ENCODE results near the gene PTPRN2. TPM values are rescaled to one million over a fixed set of nuclear protein-coding genes. Genes with fewer than 3 reads are reported as not detected.

Gene PTPRN2
- total RNA-seq, 5 donors from 2014 or later (not counting 1 experiment from before 2014, with no cell fraction given): 0.60 to 1.7 (median 0.82) TPM

DNA sequence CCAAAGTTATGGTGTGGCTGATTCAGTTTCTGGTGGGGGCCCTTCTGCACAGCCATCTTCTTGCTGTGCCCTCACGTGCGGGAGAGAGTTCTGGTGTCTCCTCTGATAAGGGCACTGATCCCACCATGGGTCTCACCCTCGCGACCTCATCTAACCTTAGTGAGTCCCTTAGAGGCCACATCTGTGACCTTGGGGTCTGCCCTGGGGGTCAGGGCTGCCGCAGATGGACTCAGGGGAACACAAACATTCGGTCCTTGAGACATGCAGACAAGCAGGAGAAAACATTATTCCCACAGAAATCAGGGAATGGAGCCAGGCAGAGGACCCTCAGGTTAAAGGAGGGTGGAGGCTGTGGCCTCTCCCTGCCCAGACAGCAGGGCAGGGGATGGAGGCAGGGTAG, 1072.9 kb downstream of the PTPRN2 start:
- no peak overlapping the region for H3K27ac ChIP-seq (ENCODE audit: low read length)
- CTCF ChIA-PET: no interaction called here
- H3K4me1 ChIP-seq (ENCODE audit: control insufficient read depth in 1 of 2, extremely low read depth in 1 of 2, insufficient read depth in 2 of 2, low read length in 2 of 2): no peaks in the 10 kb centered on the region
- peaks cover 0 to 34% of the 10 kb centered on the region in 2 experiments for H3K27me3 ChIP-seq (replicated peaks in 1 of 2; ENCODE audit: control insufficient read depth in 2 of 2, extremely low read depth in 1 of 2, insufficient read depth in 2 of 2, low read length in 1 of 2)
- no peaks in the 10 kb centered on the region for H3K36me3 ChIP-seq (ENCODE audit: control insufficient read depth in 2 of 2, extremely low read depth in 1 of 2, insufficient read depth in 1 of 2, low read length in 1 of 2)
- H3K4me3 ChIP-seq (ENCODE audit: control insufficient read depth in 1 of 2, extremely low read depth in 1 of 2, low read length in 1 of 2): no peak overlapping the region
- 91% methylated on average over 5 of the region's 6 CpGs for WGBS (ENCODE audit: insufficient coverage)
- peak in 2 of 35 experiments; percentile 4 to 11 for DNase-seq
- no peak for ATAC-seq (replicated peaks in 1 of 4)
- no peaks in the 10 kb centered on the region for H3K9me3 ChIP-seq
- Mint-ChIP-seq H3K9me3 (peaks cover 0 to 3% (median 0%) of the 10 kb centered on the region in 3 donors), H3K27me3 (peaks cover 0 to 8% of the 10 kb centered on the region in 2 donors), H3K4me1 (peaks cover 0 to 4% (median 0%) of the 10 kb centered on the region in 3 donors), H3K27ac (no peak overlapping the region), H3K4me3 (no peak overlapping the region), H3K36me3 (no peaks in the 10 kb centered on the region)
- POLR2A ChIA-PET: no interaction called here

DNA sequence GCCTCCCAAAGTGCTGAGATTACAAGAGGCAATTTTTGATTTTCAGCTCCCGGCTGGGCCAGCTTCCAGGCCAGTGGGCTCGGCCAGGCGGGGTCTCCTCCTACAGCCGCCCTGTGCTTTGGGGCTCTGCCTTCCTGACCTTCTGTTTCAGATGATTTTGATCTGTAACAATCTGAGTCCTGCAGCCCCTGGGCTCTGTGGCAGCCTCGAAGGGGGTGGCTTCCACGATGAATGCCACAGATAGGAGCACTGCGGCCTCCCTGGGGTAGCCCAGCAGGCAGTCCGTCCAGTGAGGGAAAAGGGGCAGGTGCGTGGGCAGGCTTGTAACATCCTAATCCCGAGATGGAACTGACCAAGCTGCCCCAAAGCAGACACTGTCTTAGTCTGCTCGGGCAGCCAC, 1073.3 kb downstream of the PTPRN2 start:
- ChIA-PET POLR2A (no interaction called here), CTCF (no interaction called here)
- Mint-ChIP-seq H3K27ac (peak overlapping the region in 1 of 2 donors; percentile 6), H3K27me3 (peaks cover 0 to 9% of the 10 kb centered on the region in 2 donors), H3K9me3 (peaks cover 0 to 3% (median 0%) of the 10 kb centered on the region in 3 donors), H3K36me3 (no peaks in the 10 kb centered on the region), H3K4me3 (no peak overlapping the region), H3K4me1 (peaks cover 0 to 4% (median 0%) of the 10 kb centered on the region in 3 donors)
- WGBS (ENCODE audit: insufficient coverage): 85% methylated on average over 11 of the region's 11 CpGs
- DNase-seq (peak in 1 of 35 experiments; percentile 3), ATAC-seq (replicated peaks in 1 of 4) (no peak)
- no peaks in the 10 kb centered on the region for H3K36me3 ChIP-seq (ENCODE audit: control insufficient read depth in 2 of 2, extremely low read depth in 1 of 2, insufficient read depth in 1 of 2, low read length in 1 of 2)
- H3K27ac ChIP-seq (ENCODE audit: low read length): no peak overlapping the region
- H3K4me3 ChIP-seq (ENCODE audit: control insufficient read depth in 1 of 2, extremely low read depth in 1 of 2, low read length in 1 of 2): no peak overlapping the region
- no peaks in the 10 kb centered on the region for H3K9me3 ChIP-seq
- no peaks in the 10 kb centered on the region for H3K4me1 ChIP-seq (ENCODE audit: control insufficient read depth in 1 of 2, extremely low read depth in 1 of 2, insufficient read depth in 2 of 2, low read length in 2 of 2)
- peaks cover 0 to 32% of the 10 kb centered on the region in 2 experiments for H3K27me3 ChIP-seq (replicated peaks in 1 of 2; ENCODE audit: control insufficient read depth in 2 of 2, extremely low read depth in 1 of 2, insufficient read depth in 2 of 2, low read length in 1 of 2)

DNA sequence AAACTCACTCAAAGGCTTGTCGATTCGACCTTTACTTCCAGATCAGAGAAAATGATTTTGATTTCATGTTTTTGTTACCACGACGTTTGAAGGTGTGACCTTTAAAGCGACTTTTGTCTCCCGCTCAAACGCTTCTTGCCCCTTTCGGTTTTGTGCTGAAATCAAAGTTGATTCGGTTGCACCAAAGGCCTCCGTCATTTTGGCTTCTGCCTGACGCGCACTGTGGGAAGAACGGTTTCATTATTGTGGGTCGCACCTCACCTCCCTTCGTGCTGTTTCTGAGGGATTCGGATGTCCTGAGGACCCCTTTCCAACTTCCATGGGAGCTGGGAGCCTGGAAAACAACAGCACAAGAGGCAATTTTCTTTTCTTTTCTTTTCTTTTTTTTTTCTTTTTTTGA, 1073.9 kb downstream of the PTPRN2 start:
- no peaks in the 10 kb centered on the region for H3K9me3 ChIP-seq
- no peaks in the 10 kb centered on the region for H3K36me3 ChIP-seq (ENCODE audit: control insufficient read depth in 2 of 2, extremely low read depth in 1 of 2, insufficient read depth in 1 of 2, low read length in 1 of 2)
- H3K36me3 Mint-ChIP-seq: no peaks in the 10 kb centered on the region
- H3K27ac Mint-ChIP-seq: peak overlapping the region in 1 of 2 donors; percentile 61
- no peak overlapping the region for H3K4me3 ChIP-seq (ENCODE audit: control insufficient read depth in 1 of 2, extremely low read depth in 1 of 2, low read length in 1 of 2)
- ChIA-PET POLR2A (no interaction called here), CTCF (no interaction called here)
- peaks cover 0 to 36% of the 10 kb centered on the region in 2 experiments for H3K27me3 ChIP-seq (replicated peaks in 1 of 2; ENCODE audit: control insufficient read depth in 2 of 2, extremely low read depth in 1 of 2, insufficient read depth in 2 of 2, low read length in 1 of 2)
- H3K4me3 Mint-ChIP-seq: peak overlapping the region; percentile 43 to 50 (median 49)
- 81% methylated on average over 14 of the region's 16 CpGs for WGBS (ENCODE audit: insufficient coverage)
- no peak overlapping the region for H3K27ac ChIP-seq (ENCODE audit: low read length)
- H3K27me3 Mint-ChIP-seq: peaks cover 0 to 9% of the 10 kb centered on the region in 2 donors
- H3K9me3 Mint-ChIP-seq: peaks cover 0 to 3% (median 0%) of the 10 kb centered on the region in 3 donors
- ATAC-seq (replicated peaks in 1 of 4): peak in 1 of 4 experiments; percentile 60
- H3K4me1 ChIP-seq (ENCODE audit: control insufficient read depth in 1 of 2, extremely low read depth in 1 of 2, insufficient read depth in 2 of 2, low read length in 2 of 2): no peaks in the 10 kb centered on the region
- peak in 4 of 35 experiments; percentile 5 to 20 (median 6) for DNase-seq
- H3K4me1 Mint-ChIP-seq: peaks cover 0 to 4% (median 0%) of the 10 kb centered on the region in 3 donors

DNA sequence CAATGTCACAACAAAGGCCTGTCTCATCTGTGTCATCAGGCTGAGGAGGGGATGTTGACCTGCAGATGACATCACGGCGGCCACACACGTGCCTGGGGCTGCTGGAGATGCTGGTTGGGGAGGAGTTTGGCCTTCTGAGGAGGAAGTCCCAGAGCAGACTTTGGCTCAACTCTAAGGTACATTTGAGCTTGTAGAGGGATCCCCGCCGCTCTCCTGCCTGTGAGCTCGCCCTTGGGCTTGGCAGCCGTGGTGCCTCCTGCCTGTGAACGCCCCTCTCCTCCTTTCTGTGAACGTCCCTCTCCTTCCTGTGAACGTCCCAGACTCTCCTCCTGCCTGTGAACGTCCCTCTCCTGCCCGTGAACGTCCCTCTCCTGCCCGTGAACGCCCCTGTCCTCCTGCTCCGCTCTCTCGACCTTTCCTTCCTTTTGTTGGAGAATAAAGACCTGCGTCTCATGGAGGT, 1074.4 kb downstream of the PTPRN2 start:
- DNase-seq (peak in 2 of 35 experiments; percentile 5 to 12), ATAC-seq (replicated peaks in 1 of 4) (peak in 1 of 4 experiments; percentile 14)
- ChIA-PET CTCF (no interaction called here), POLR2A (no interaction called here)
- Mint-ChIP-seq H3K4me1 (peaks cover 0 to 4% (median 0%) of the 10 kb centered on the region in 3 donors), H3K4me3 (peak overlapping the region; percentile 9 to 49 (median 43)), H3K36me3 (no peaks in the 10 kb centered on the region), H3K27me3 (peaks cover 0 to 9% of the 10 kb centered on the region in 2 donors), H3K9me3 (peaks cover 0 to 3% (median 0%) of the 10 kb centered on the region in 3 donors), H3K27ac (peak overlapping the region; percentile 28 to 61)
- Histone ChIP-seq H3K36me3 (ENCODE audit: control insufficient read depth in 2 of 2, extremely low read depth in 1 of 2, insufficient read depth in 1 of 2, low read length in 1 of 2) (no peaks in the 10 kb centered on the region), H3K27me3 (replicated peaks in 1 of 2; ENCODE audit: control insufficient read depth in 2 of 2, extremely low read depth in 1 of 2, insufficient read depth in 2 of 2, low read length in 1 of 2) (peaks cover 0 to 40% of the 10 kb centered on the region in 2 experiments), H3K27ac (ENCODE audit: low read length) (no peak overlapping the region), H3K4me1 (ENCODE audit: control insufficient read depth in 1 of 2, extremely low read depth in 1 of 2, insufficient read depth in 2 of 2, low read length in 2 of 2) (no peaks in the 10 kb centered on the region), H3K9me3 (no peaks in the 10 kb centered on the region), H3K4me3 (ENCODE audit: control insufficient read depth in 1 of 2, extremely low read depth in 1 of 2, low read length in 1 of 2) (no peak overlapping the region)
- WGBS (ENCODE audit: insufficient coverage): 56% methylated on average over 14 of the region's 18 CpGs

DNA sequence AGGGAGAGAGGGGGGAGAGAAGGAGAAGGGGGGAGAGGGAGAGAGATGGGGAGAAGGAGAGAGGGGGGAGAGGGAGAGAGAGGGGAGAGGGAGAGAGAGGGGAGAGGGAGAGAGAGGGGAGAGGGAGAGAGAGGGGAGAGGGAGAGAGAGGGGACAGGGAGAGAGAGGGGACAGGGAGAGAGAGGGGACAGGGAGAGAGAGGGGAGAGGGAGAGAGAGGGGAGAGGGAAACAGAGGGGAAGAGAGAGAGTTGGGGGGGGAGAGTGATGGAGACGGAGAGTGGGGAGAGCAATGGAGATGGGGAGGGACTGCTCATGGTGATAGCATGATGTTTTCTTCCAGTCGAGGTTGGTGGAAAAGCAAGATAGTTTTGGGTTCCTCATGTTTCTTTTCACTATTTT, 1078.4 kb downstream of the PTPRN2 start:
- Mint-ChIP-seq H3K4me1 (peaks cover 0 to 7% (median 3%) of the 10 kb centered on the region in 3 donors), H3K9me3 (peaks cover 0 to 16% (median 5%) of the 10 kb centered on the region in 3 donors), H3K4me3 (no peak overlapping the region), H3K27ac (no peak overlapping the region), H3K36me3 (peaks cover 3% of the 10 kb centered on the region), H3K27me3 (peaks cover 11 to 17% of the 10 kb centered on the region in 2 donors)
- no peak for ATAC-seq (replicated peaks in 1 of 4)
- H3K27me3 ChIP-seq (replicated peaks in 1 of 2; ENCODE audit: control insufficient read depth in 2 of 2, extremely low read depth in 1 of 2, insufficient read depth in 2 of 2, low read length in 1 of 2): peaks cover 0 to 27% of the 10 kb centered on the region in 2 experiments
- ChIA-PET POLR2A (no interaction called here), CTCF (no interaction called here)
- H3K4me3 ChIP-seq (ENCODE audit: control insufficient read depth in 1 of 2, extremely low read depth in 1 of 2, low read length in 1 of 2): no peak overlapping the region
- no peaks in the 10 kb centered on the region for H3K4me1 ChIP-seq (ENCODE audit: control insufficient read depth in 1 of 2, extremely low read depth in 1 of 2, insufficient read depth in 2 of 2, low read length in 2 of 2)
- H3K27ac ChIP-seq (ENCODE audit: low read length): no peak overlapping the region
- no peak for DNase-seq
- whole genome bisulfite sequencing (ENCODE audit: insufficient coverage): 80% methylated on average over 1 of the region's 2 CpGs
- H3K9me3 ChIP-seq: no peaks in the 10 kb centered on the region
- H3K36me3 ChIP-seq (ENCODE audit: control insufficient read depth in 2 of 2, extremely low read depth in 1 of 2, insufficient read depth in 1 of 2, low read length in 1 of 2): no peaks in the 10 kb centered on the region

DNA sequence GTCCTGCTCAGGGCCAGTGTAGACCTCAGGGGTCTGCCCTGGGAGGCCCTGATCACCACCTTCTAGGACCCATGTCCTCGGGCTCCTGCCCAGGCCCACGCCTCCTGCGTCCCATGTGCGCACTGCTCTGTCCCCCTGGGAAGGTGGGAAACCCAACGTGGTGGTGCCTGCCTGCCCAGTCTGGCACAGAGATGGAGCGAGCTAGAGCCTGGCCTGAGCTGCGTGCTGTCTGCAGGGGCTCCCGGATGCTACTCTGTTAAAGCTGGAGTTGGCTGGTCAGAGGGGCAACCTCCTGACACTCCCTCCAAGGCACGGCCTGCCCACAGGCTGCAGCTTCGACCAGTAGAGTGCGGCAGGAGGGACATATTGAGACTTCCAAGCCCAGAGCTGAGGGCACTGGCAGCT, 1079.1 kb downstream of the PTPRN2 start:
- H3K36me3 Mint-ChIP-seq: peaks cover 3% of the 10 kb centered on the region
- Histone ChIP-seq H3K4me3 (ENCODE audit: control insufficient read depth in 1 of 2, extremely low read depth in 1 of 2, low read length in 1 of 2) (no peak overlapping the region), H3K4me1 (ENCODE audit: control insufficient read depth in 1 of 2, extremely low read depth in 1 of 2, insufficient read depth in 2 of 2, low read length in 2 of 2) (peaks cover 2 to 4% of the 10 kb centered on the region in 2 experiments), H3K27ac (ENCODE audit: low read length) (no peak overlapping the region), H3K9me3 (no peaks in the 10 kb centered on the region), H3K27me3 (replicated peaks in 1 of 2; ENCODE audit: control insufficient read depth in 2 of 2, extremely low read depth in 1 of 2, insufficient read depth in 2 of 2, low read length in 1 of 2) (peaks cover 0 to 20% of the 10 kb centered on the region in 2 experiments), H3K36me3 (ENCODE audit: control insufficient read depth in 2 of 2, extremely low read depth in 1 of 2, insufficient read depth in 1 of 2, low read length in 1 of 2) (no peaks in the 10 kb centered on the region)
- H3K4me3 Mint-ChIP-seq: no peak overlapping the region
- peaks cover 6 to 12% (median 9%) of the 10 kb centered on the region in 3 donors for H3K4me1 Mint-ChIP-seq
- peak in 2 of 35 experiments; percentile 1 to 5 for DNase-seq
- 85% methylated on average over 10 of the region's 11 CpGs for WGBS (ENCODE audit: insufficient coverage)
- peaks cover 0 to 16% (median 5%) of the 10 kb centered on the region in 3 donors for H3K9me3 Mint-ChIP-seq
- ChIA-PET POLR2A (no interaction called here), CTCF (interaction anchor here in 1 of 2 donors (0.6 kb wide), 1 partner anchor 61 kb away, joined by 3 read pairs; no protein-coding TSS in a partner anchor)
- peaks cover 11 to 17% of the 10 kb centered on the region in 2 donors for H3K27me3 Mint-ChIP-seq
- ATAC-seq (replicated peaks in 1 of 4): no peak
- H3K27ac Mint-ChIP-seq: no peak overlapping the region
